SK-N-MC (cell line): ENCODE data around the gene NDUFB5.

Experiments
- EZH2 ChIP-seq: fragments of 200-600 bp; sonication (generic); IDR thresholded peaks from one replicate; pipeline ENCODE4 v1.6.1; 2017; ENCODE audit warnings: antibody characterized with exemption
- POLR2AphosphoS5 ChIP-seq: IDR thresholded peaks from 2 replicates; pipeline ENCODE4 v1.6.1; 2012; ENCODE audit warnings: mild to moderate bottlenecking, low read depth, low read length, borderline replicate concordance

DNA sequence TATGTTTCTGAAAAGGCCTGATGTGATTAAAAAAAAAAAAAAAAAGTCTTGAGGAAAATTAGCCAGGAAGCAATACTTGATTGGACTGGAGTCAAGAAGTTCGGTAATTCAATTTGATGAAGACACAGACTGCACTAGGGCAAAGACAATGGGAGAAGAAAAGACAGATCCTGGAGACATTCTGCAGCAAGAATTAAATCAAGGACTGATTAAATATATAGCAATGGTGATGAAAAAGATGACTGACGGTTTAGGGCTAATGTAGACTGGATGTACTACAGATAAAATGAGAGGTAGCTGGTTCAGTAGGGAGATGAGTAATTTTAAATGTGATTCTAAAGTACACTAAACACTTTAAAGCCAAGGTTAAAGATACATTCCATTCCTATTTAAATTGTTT is 13.9 kb upstream of the NDUFB5 start:
- TF ChIP-seq POLR2AphosphoS5 (no peak), EZH2 (no peak)
